ENCODE data around the gene DDX10. TPM values are rescaled to one million over a fixed set of nuclear protein-coding genes. Genes with fewer than 3 reads are reported as not detected.

The DDX10 gene
- total and polyA plus RNA-seq, 4 donors, result 8.0 to 11.8 (median 9.0) TPM

- TF ChIP-seq REST (IDR thresholded peaks at IDR 0.05) (no peak), ZBTB33 (IDR thresholded peaks at IDR 0.05) (no peak), FOXA2 (IDR thresholded peaks at IDR 0.05) (no peak), FOXA1 (IDR thresholded peaks at IDR 0.05) (no peak), YY1 (IDR thresholded peaks at IDR 0.05) (no peak), MAX (IDR thresholded peaks at IDR 0.05) (no peak)
Observed at GRCh38 chr11:108662700-108663099, 2.2 kb upstream of the DDX10 start (continued).

- TF ChIP-seq GABPA (IDR thresholded peaks at IDR 0.05 in 1 of 2, conservative IDR thresholded peaks at IDR 0.05 in 1 of 2), result no peak
- TF ChIP-seq ATF3 (IDR thresholded peaks at IDR 0.05), result no peak
- no peak for TF ChIP-seq ZBTB33 (IDR thresholded peaks at IDR 0.05)
- no peak for TF ChIP-seq NR2F2 (IDR thresholded peaks at IDR 0.05)
- 89% methylated on average over 5 of the region's 5 CpGs for WGBS
- Histone ChIP-seq H3K4me3 (ENCODE audit: low read depth in 1 of 3, low read length in 3 of 3) (no peak overlapping the region), H3K36me3 (ENCODE audit: control insufficient read depth in 4 of 4, insufficient read depth in 3 of 4, low read depth in 1 of 4, low read length in 3 of 4) (no peaks in the 10 kb centered on the region), H3K9me3 (ENCODE audit: control insufficient read depth in 4 of 4, low read length in 3 of 4) (no peaks in the 10 kb centered on the region), H3K9ac (ENCODE audit: low read depth in 1 of 2, low read length in 2 of 2) (no peak overlapping the region), H3K4me1 (ENCODE audit: control insufficient read depth in 4 of 4, insufficient read depth in 4 of 4, low read length in 3 of 4) (peaks cover 3 to 18% (median 10%) of the 10 kb centered on the region in 4 donors), H3K27me3 (ENCODE audit: control insufficient read depth in 4 of 4, insufficient read depth in 4 of 4, low read length in 3 of 4) (no peaks in the 10 kb centered on the region), H3K27ac (ENCODE audit: low read depth in 1 of 2, low read length in 2 of 2) (no peak overlapping the region)
- DNase-seq (ENCODE audit: low spot score), result no peak
Observed at GRCh38 chr11:108663154-108663877, 1.6 kb upstream of the DDX10 start.

GRCh38 chr11:108666373-108666772 lies 1.5 kb downstream of the DDX10 start:
- TF ChIP-seq RAD21 (IDR thresholded peaks at IDR 0.05) (no peak), GABPA (IDR thresholded peaks at IDR 0.05 in 1 of 2, conservative IDR thresholded peaks at IDR 0.05 in 1 of 2) (no peak), FOXA1 (IDR thresholded peaks at IDR 0.05) (no peak), FOXA2 (IDR thresholded peaks at IDR 0.05) (no peak), RXRA (IDR thresholded peaks at IDR 0.05) (no peak), YY1 (IDR thresholded peaks at IDR 0.05) (no peak), TAF1 (conservative IDR thresholded peaks at IDR 0.05) (no peak), HNF4A (conservative IDR thresholded peaks at IDR 0.05) (no peak)
- 95% methylated on average over 7 of the region's 7 CpGs for WGBS

More at GRCh38 chr11:108666373-108666772, 1.5 kb downstream of the DDX10 start:
- Histone ChIP-seq H3K27me3 (ENCODE audit: control insufficient read depth in 4 of 4, insufficient read depth in 4 of 4, low read length in 3 of 4) (no peaks in the 10 kb centered on the region), H3K9ac (ENCODE audit: low read depth in 1 of 2, low read length in 2 of 2) (no peak overlapping the region), H3K9me3 (ENCODE audit: control insufficient read depth in 4 of 4, low read length in 3 of 4) (no peaks in the 10 kb centered on the region), H3K4me3 (ENCODE audit: low read depth in 1 of 3, low read length in 3 of 3) (no peak overlapping the region), H3K4me1 (ENCODE audit: control insufficient read depth in 4 of 4, insufficient read depth in 4 of 4, low read length in 3 of 4) (peaks cover 3 to 18% (median 10%) of the 10 kb centered on the region in 4 donors), H3K36me3 (ENCODE audit: control insufficient read depth in 4 of 4, insufficient read depth in 3 of 4, low read depth in 1 of 4, low read length in 3 of 4) (no peaks in the 10 kb centered on the region), H3K27ac (ENCODE audit: low read depth in 1 of 2, low read length in 2 of 2) (no peak overlapping the region)
- DNase-seq (ENCODE audit: low spot score), result no peak
